Aorta (tissue), 5 donors: Measurements from ENCODE around the gene DPH2. TPM values are rescaled to one million over a fixed set of nuclear protein-coding genes. Genes with fewer than 3 reads are reported as not detected.

Source experiments
- ATAC-seq: fragments of 200-7000 bp; cut with Tn5 transposase; one replicate; pipeline ENCODE4 v1.9.1; 2022; ENCODE audit warnings: moderate library complexity; ENCODE audit not compliant: low FRiP score
- DNase-seq, 2 donors: peaks; one replicate each; pipeline ENCODE4 v3.0.0-alpha.2; 2020
- H3K27ac ChIP-seq, 2 donors: one replicate each; pipeline ENCODE4 v1.5.1; 2013; ENCODE audit warnings: low read length in 2 of 2, mild to moderate bottlenecking in 2 of 2, moderate library complexity in 2 of 2, control low read depth in 1 of 2, inconsistent platforms in 1 of 2, low read depth in 1 of 2
- H3K27me3 ChIP-seq, 2 donors: one replicate each; pipeline ENCODE4 v1.6.1; 2013; ENCODE audit warnings: control low read depth in 1 of 2, low read length in 1 of 2, mild to moderate bottlenecking in 1 of 2, moderate library complexity in 1 of 2; ENCODE audit not compliant: insufficient read depth in 2 of 2, control insufficient read depth in 1 of 2
- H3K36me3 ChIP-seq, 2 donors: one replicate each; pipeline ENCODE4 v1.6.1; 2013; ENCODE audit warnings: control low read depth in 1 of 2, low read length in 1 of 2, mild to moderate bottlenecking in 1 of 2; ENCODE audit not compliant: insufficient read depth in 2 of 2, control insufficient read depth in 1 of 2
- H3K4me1 ChIP-seq, 2 donors: one replicate each; pipeline ENCODE4 v1.6.1; 2013; ENCODE audit warnings: low read length in 2 of 2, control low read depth in 1 of 2, mild to moderate bottlenecking in 1 of 2, moderate library complexity in 1 of 2; ENCODE audit not compliant: insufficient read depth in 2 of 2, control insufficient read depth in 1 of 2
- H3K4me3 ChIP-seq, 2 donors: one replicate each; pipeline ENCODE4 v1.5.1; 2013; ENCODE audit warnings: low read length in 2 of 2, control low read depth in 1 of 2, mild to moderate bottlenecking in 1 of 2
- H3K9me3 ChIP-seq: one replicate; pipeline ENCODE4 v1.6.1; 2013; ENCODE audit warnings: mild to moderate bottlenecking, low read length; ENCODE audit not compliant: control insufficient read depth
- WGBS, 2 donors: extraction: QIAGEN DNeasy Blood & Tissue Kit; methylation state at CpG; one replicate each; pipeline ENCODE4 v1.1.7; 2013; 5-methylcytosine and 5-hydroxymethylcytosine counted together
- intact Hi-C, 2 donors: fragments of 100-400 bp; cut with DNase I; formaldehyde crosslinking; loops; one replicate each; pipeline versions ENCODE4 v1.14.2 to v1.15.0; 2022
- polyA plus RNA-seq, 2 donors: library from polyadenylated mRNA; stranded (reverse); fragments of 200-250 nt; gene quantifications; one replicate each; pipeline ENCODE4 v1.2.3, GENCODE V29; 2013
- total RNA-seq, 2 donors: library from RNA; stranded (reverse); fragmentation: NEBNext Ultra II Directional; extraction: Animal tissue kit (Norgen Biotek cat#: 25700); gene quantifications; one replicate each; pipeline ENCODE4 v1.2.1, GENCODE V29; 2021
- donor health status: healthy with polysubstance abuse.
- donor health status: Bipolar disorder and iron deficiency.
- donor health status: DM: no; HTN: no; CAD: no.
- donor health status: DM: no; HTN: no; CAD: no.
- donor health status: DM: yes; HTN: yes; CAD: no.

DPH2 gene
- total and polyA plus RNA-seq, 4 donors: 6.0 to 15.8 (median 13.3) TPM

DNA sequence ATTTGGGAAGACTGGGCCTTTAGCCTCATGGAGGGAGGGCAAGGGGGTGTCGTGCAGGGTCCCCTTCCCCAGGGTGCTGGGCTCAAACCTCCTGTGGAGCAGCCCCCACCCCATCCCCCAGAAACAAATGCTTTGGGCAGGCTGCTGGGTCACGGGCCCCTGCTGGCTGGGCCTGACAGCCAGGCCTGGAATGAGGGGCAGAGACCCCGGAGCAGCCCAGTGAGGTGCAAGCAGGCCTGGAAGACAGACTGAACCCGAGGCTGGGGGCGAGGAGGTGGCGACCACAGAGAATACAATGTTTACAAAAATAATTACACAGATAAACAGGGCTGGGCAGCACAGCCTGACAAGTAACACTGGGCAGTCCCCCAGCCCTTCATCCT lies 26.9 kb downstream of the DPH2 start:
- H3K27ac ChIP-seq: no peak overlapping the region
- no peak overlapping the region for H3K4me3 ChIP-seq
- H3K36me3 ChIP-seq: no peaks in the 10 kb centered on the region
- no peaks in the 10 kb centered on the region for H3K27me3 ChIP-seq
- no peak for ATAC-seq
- intact Hi-C loops: loop anchor here in 1 of 2 donors (10.0 kb wide), 1 partner anchor 218 kb away; the partner anchor contains the start of gene DMAP1
- WGBS, 2 donors: 47 to 55% methylated on average over 6 of the region's 6 CpGs
- no peaks in the 10 kb centered on the region for H3K9me3 ChIP-seq
- DNase-seq: no peak
- no peaks in the 10 kb centered on the region for H3K4me1 ChIP-seq

DNA sequence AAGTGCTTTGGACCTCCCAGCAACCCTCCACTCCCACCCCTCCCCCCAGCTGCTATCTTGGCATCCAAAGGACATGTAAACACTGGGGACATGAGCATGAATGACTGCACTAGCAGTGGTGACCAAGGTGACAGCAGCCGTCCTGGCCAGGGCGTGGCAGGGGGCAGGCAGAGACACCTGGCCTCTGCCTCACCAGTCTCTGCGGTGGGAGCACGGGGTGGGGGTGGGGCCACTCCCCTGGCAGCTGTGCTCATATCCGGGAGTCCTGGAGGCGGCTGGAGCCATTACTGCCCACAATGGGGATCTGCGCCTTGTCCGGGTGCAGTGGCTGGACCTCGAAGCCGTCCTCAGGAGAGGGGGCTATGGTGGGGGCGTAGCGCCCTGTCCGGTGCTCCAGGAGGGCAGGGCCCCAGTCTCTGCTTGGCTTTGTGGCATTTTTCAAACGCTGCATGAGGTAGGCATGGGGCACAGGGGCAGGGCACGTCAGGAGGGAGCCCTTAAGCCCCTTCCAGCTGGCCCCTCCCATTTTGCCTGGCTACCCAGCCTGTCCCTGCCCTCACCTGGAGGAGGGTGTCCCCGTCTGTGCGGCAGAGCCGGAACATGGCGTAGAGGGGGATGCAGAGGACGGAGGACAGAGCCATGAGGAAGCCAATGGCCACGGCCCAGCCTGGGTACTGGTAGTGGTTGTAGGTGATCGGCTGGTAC lies 27.6 kb downstream of the DPH2 start:
- intact Hi-C loops: loop anchor here in 1 of 2 donors (10.0 kb wide), 1 partner anchor 217 kb away; the partner anchor contains the start of gene DMAP1

DNA sequence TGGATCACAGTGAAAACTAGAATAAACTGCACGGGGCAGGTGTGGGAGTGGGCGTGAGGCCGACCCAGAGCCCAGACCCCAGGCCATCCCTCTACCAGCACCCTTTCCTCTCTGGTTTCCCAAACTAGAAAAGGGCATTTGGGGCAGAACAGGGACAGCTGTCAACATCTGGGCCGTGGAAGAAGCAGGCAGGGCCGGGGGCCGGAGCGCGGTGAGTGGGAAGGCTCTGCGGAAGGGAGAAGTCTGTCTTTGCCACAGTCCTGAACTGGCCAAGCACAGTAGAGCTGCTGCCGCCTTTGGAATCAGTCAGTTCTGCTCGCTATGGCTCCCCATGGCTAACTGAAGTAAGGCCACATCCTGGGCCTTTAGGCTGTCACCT lies 28.2 kb downstream of the DPH2 start:
- Histone ChIP-seq H3K4me3 (no peak overlapping the region), H3K27ac (no peak overlapping the region), H3K36me3 (no peaks in the 10 kb centered on the region), H3K4me1 (no peaks in the 10 kb centered on the region), H3K27me3 (no peaks in the 10 kb centered on the region), H3K9me3 (no peaks in the 10 kb centered on the region)
- no peak for ATAC-seq
- DNase-seq: no peak
- WGBS, 2 donors: 85 to 88% methylated on average over 11 of the region's 11 CpGs
- intact Hi-C loops: loop anchor here in 1 of 2 donors (10.0 kb wide), 1 partner anchor 217 kb away; the partner anchor contains the start of gene DMAP1

More for the DNA sequence above, 27.6 kb downstream of the DPH2 start:
- Histone ChIP-seq H3K27ac (no peak overlapping the region), H3K36me3 (no peaks in the 10 kb centered on the region), H3K27me3 (no peaks in the 10 kb centered on the region), H3K9me3 (no peaks in the 10 kb centered on the region), H3K4me3 (no peak overlapping the region), H3K4me1 (no peaks in the 10 kb centered on the region)
- 79 to 80% methylated on average over 22 of the region's 22 CpGs for WGBS, 2 donors
- ATAC-seq (no peak), DNase-seq (no peak)

DNA sequence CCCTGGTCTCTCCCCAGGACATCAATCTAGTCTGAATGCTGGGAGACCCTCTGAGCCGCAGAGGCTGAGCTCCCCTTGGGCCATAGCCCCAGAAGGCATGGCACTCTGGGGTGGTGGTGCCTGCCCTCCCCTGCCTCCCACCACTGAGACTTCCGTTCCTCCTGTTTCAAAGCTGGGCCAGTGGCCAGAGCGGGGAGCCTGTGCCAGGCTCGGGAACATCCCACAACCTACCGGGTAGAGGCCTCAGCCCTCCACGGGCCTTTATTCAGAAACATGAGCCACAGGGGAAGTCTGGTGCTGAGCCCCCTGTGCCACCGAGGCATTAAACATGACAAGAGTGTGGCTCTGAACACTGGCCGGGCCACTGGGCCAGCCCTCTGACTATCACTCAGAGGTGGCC lies 29.6 kb downstream of the DPH2 start:
- intact Hi-C loops: loop anchor here in 1 of 2 donors (10.0 kb wide), 1 partner anchor 215 kb away; the partner anchor contains the start of gene DMAP1
- DNase-seq (no peak), ATAC-seq (no peak)
- H3K27ac ChIP-seq: no peak overlapping the region
- no peaks in the 10 kb centered on the region for H3K36me3 ChIP-seq
- H3K27me3 ChIP-seq: no peaks in the 10 kb centered on the region
- 65 to 67% methylated on average over 8 of the region's 8 CpGs for WGBS, 2 donors
- H3K9me3 ChIP-seq: no peaks in the 10 kb centered on the region
- no peak overlapping the region for H3K4me3 ChIP-seq
- H3K4me1 ChIP-seq: no peaks in the 10 kb centered on the region

DNA sequence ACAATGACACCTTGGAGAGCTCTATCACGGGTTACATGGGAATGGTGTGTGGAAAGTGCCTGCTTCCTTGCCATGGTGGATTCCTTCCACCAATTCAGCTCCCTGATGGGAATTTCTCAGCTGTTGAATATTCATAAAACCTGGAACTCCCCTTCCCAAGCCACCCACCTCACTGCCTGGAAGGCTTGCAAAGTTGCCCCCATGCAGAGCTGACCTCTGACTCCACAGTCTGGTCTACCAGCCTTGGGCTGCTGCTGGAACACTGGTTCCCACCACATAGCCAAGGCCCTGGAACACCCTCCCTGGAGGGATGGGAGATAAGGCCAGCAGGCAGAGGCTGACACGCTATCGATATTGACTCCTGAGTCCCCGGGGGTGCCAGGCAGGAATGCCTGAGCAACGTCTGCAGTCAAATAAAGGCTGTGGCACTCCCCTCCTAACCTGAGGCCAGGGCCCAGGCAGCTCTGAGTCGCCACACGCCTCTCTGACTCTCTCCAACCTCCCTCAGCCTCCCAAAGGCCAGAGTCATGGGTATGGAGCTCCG lies 30.4 kb downstream of the DPH2 start:
- Histone ChIP-seq H3K36me3 (no peaks in the 10 kb centered on the region), H3K4me3 (no peak overlapping the region), H3K4me1 (no peaks in the 10 kb centered on the region), H3K27me3 (no peaks in the 10 kb centered on the region), H3K27ac (no peak overlapping the region), H3K9me3 (no peaks in the 10 kb centered on the region)
- ATAC-seq (no peak), DNase-seq (no peak)
- WGBS, 2 donors: 75 to 79% methylated on average over 7 to 8 of the region's 8 CpGs
- intact Hi-C loops: loop anchor here in 1 of 2 donors (10.0 kb wide), 1 partner anchor 595 kb away; no protein-coding TSS in a partner anchor

DNA sequence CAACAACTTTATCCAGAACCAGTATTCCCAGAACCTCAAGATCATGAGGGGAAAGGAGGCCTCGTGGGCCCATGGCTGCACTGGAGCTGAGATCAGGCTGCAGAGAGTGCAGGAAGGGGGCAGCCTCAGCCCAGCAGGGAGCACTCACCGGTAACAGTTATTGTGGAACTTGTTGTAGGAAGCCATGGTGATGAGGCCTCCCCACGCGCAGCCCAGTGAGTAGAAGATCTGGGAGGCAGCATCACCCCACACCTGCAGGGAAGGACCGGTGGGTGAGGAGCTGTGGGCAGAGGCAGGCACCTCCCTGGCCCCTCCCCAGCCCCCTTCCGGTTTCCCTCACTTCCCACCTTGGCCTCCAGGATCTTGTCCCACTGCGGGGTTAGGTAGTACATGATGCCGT lies 32.4 kb downstream of the DPH2 start:
- no peak for ATAC-seq
- no peaks in the 10 kb centered on the region for H3K36me3 ChIP-seq
- intact Hi-C loops: loop anchor here in 1 of 2 donors (10.0 kb wide), 1 partner anchor 593 kb away; no protein-coding TSS in a partner anchor
- no peak for DNase-seq
- H3K4me3 ChIP-seq: no peak overlapping the region
- no peaks in the 10 kb centered on the region for H3K4me1 ChIP-seq
- no peaks in the 10 kb centered on the region for H3K9me3 ChIP-seq
- WGBS, 2 donors: 78 to 85% methylated on average over 8 of the region's 8 CpGs
- H3K27me3 ChIP-seq: no peaks in the 10 kb centered on the region
- H3K27ac ChIP-seq: no peak overlapping the region

DNA sequence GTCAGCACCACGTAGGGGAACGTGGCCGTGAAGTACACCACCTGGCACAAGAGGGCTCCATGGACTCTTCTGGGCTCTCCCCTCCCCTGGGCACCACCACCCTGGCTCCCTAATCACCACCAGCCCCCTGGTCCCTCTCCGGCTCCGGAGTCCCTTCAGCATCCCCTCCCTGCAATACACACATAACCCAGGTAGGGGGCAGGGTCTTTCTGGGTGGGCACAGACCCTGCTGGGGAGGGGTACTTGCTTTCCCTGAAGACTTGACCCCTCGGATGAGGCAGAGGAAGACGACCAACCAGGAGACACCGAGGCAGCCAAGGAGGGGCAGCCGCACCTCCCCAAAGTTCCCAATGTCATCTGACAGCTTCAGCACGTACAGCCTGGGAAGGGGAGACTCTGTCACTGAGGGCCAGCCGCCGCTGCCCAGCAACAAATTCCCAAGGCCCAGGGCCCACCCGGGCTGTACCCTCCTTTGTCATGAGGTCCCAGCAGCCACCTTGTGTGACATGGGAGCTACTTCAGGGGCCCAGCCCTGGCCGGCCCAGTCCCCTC lies 32.9 kb downstream of the DPH2 start:
- Histone ChIP-seq H3K36me3 (no peaks in the 10 kb centered on the region), H3K27ac (no peak overlapping the region), H3K9me3 (no peaks in the 10 kb centered on the region), H3K4me3 (no peak overlapping the region), H3K27me3 (no peaks in the 10 kb centered on the region), H3K4me1 (no peaks in the 10 kb centered on the region)
- 85 to 87% methylated on average over 11 to 14 of the region's 14 CpGs for WGBS, 2 donors
- DNase-seq: peak in 1 of 2 donors; percentile 65
- ATAC-seq: no peak
- intact Hi-C loops: loop anchor here in 1 of 2 donors (10.0 kb wide), 1 partner anchor 592 kb away; no protein-coding TSS in a partner anchor

DNA sequence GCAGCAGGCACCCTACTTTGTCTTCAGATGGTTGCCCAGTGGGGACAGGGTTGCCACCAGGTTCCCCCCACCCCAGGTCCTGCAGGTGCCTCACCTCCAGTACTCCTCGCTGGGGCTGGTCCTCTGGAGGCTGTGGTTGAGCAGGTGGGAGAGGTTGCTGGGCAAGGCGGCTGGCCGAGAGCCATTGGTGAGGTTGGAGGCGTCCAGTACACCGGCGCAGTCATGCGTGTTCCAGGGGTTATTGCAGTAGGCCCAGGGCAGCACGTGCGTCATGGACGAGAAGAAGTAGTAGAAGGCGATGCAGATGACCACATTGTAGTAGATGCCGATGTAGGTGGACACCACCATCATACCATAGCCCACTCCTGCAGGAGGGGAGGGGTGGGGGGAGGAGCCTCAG lies 38.4 kb downstream of the DPH2 start:
- no peaks in the 10 kb centered on the region for H3K27me3 ChIP-seq
- DNase-seq (peak in 1 of 2 donors; percentile 67), ATAC-seq (no peak)
- H3K4me1 ChIP-seq: no peaks in the 10 kb centered on the region
- no peak overlapping the region for H3K27ac ChIP-seq
- intact Hi-C loops: loop anchor here in 1 of 2 donors (10.0 kb wide), 1 partner anchor 587 kb away; no protein-coding TSS in a partner anchor
- no peak overlapping the region for H3K4me3 ChIP-seq
- 93 to 94% methylated on average over 12 of the region's 12 CpGs for WGBS, 2 donors
- no peaks in the 10 kb centered on the region for H3K9me3 ChIP-seq
- H3K36me3 ChIP-seq: no peaks in the 10 kb centered on the region
